Subcutaneous abdominal adipose tissue (tissue), 5 donors: ENCODE data around the gene EYS.

Experiments used
- H3K27ac ChIP-seq: one replicate; pipeline ENCODE4 v1.7.0; 2013; ENCODE audit warnings: low read depth, mild to moderate bottlenecking, inconsistent platforms, low read length, moderate library complexity
- H3K27me3 ChIP-seq, 5 donors: one replicate each; pipeline ENCODE4 v1.7.0; 2013; ENCODE audit warnings: low read length in 5 of 5, inconsistent platforms in 1 of 5; ENCODE audit not compliant: control insufficient read depth in 5 of 5, insufficient read depth in 4 of 5
- H3K36me3 ChIP-seq, 5 donors: one replicate each; pipeline ENCODE4 v1.7.0; 2013; ENCODE audit warnings: low read length in 5 of 5; ENCODE audit not compliant: control insufficient read depth in 5 of 5, insufficient read depth in 5 of 5
- H3K4me1 ChIP-seq, 5 donors: one replicate each; pipeline ENCODE4 v1.7.0; 2013; ENCODE audit warnings: low read length in 5 of 5, mild to moderate bottlenecking in 3 of 5, moderate library complexity in 1 of 5; ENCODE audit not compliant: control insufficient read depth in 5 of 5, insufficient read depth in 5 of 5
- H3K4me3 ChIP-seq, 5 donors: one replicate each; pipeline ENCODE4 v1.7.0; 2013; ENCODE audit warnings: low read length in 5 of 5, low read depth in 1 of 5
- H3K9ac ChIP-seq, 5 donors: one replicate each; pipeline ENCODE4 v1.7.0; 2013; ENCODE audit warnings: low read length in 5 of 5, mild to moderate bottlenecking in 4 of 5, moderate library complexity in 3 of 5
- H3K9me3 ChIP-seq, 5 donors: one replicate each; pipeline ENCODE4 v1.7.0; 2013; ENCODE audit warnings: low read length in 5 of 5; ENCODE audit not compliant: control insufficient read depth in 5 of 5
- donor health status: healthy.
- donor health status: healthy.
- donor health status: healthy.
- donor health status: healthy.
- donor health status: healthy.

EYS gene

GRCh38 chr6:65707126-65707826 is at the start of gene EYS:
Gene EYS (minus strand): TSS chr6:65707226. CDS start chr6:65495410, 211,816 bp downstream.
- H3K4me1 ChIP-seq, result no peaks in the 10 kb centered on the region
- no peak within 1 kb of the TSS for H3K4me3 ChIP-seq
- no peak within 1 kb of the TSS for H3K9ac ChIP-seq
- no peaks in the 10 kb centered on the region for H3K9me3 ChIP-seq
- H3K27ac ChIP-seq, result no peak within 1 kb of the TSS
- no peaks in the 10 kb centered on the region for H3K36me3 ChIP-seq
- no peaks in the 10 kb centered on the region for H3K27me3 ChIP-seq

GRCh38 chr6:65746302-65746701 is 39.3 kb upstream of the EYS start:
- no peak overlapping the region for H3K4me3 ChIP-seq
- no peak overlapping the region for H3K9ac ChIP-seq
- H3K4me1 ChIP-seq, result no peaks in the 10 kb centered on the region
- peaks cover 0 to 6% (median 0%) of the 10 kb centered on the region in 5 donors for H3K9me3 ChIP-seq
- no peak overlapping the region for H3K27ac ChIP-seq
- no peaks in the 10 kb centered on the region for H3K27me3 ChIP-seq
- no peaks in the 10 kb centered on the region for H3K36me3 ChIP-seq

- Histone ChIP-seq H3K4me3 (no peak overlapping the region), H3K4me1 (no peaks in the 10 kb centered on the region), H3K9ac (no peak overlapping the region), H3K36me3 (no peaks in the 10 kb centered on the region), H3K9me3 (peaks cover 0 to 6% (median 0%) of the 10 kb centered on the region in 5 donors), H3K27ac (no peak overlapping the region), H3K27me3 (no peaks in the 10 kb centered on the region)
Measured at GRCh38 chr6:65745614-65746013, 38.6 kb upstream of the EYS start.

GRCh38 chr6:65728879-65729479 is 22.0 kb upstream of the EYS start:
- Histone ChIP-seq H3K9me3 (no peaks in the 10 kb centered on the region), H3K4me3 (no peak overlapping the region), H3K36me3 (no peaks in the 10 kb centered on the region), H3K9ac (no peak overlapping the region), H3K27ac (no peak overlapping the region), H3K27me3 (no peaks in the 10 kb centered on the region), H3K4me1 (no peaks in the 10 kb centered on the region)

- Histone ChIP-seq H3K27me3 (no peaks in the 10 kb centered on the region), H3K9me3 (peaks cover 0 to 3% (median 0%) of the 10 kb centered on the region in 5 donors), H3K4me1 (no peaks in the 10 kb centered on the region), H3K4me3 (no peak overlapping the region), H3K36me3 (no peaks in the 10 kb centered on the region), H3K27ac (no peak overlapping the region), H3K9ac (no peak overlapping the region)
Measured at GRCh38 chr6:65719101-65719500, 12.1 kb upstream of the EYS start.

GRCh38 chr6:65711531-65711930 is 4.5 kb upstream of the EYS start:
- Histone ChIP-seq H3K36me3 (no peaks in the 10 kb centered on the region), H3K9ac (no peak overlapping the region), H3K27me3 (no peaks in the 10 kb centered on the region), H3K4me1 (no peaks in the 10 kb centered on the region), H3K4me3 (no peak overlapping the region), H3K9me3 (no peaks in the 10 kb centered on the region), H3K27ac (no peak overlapping the region)

GRCh38 chr6:65709099-65709830 is 2.2 kb upstream of the EYS start:
- no peaks in the 10 kb centered on the region for H3K36me3 ChIP-seq
- H3K27ac ChIP-seq, result no peak overlapping the region
- H3K9me3 ChIP-seq, result no peaks in the 10 kb centered on the region
- H3K9ac ChIP-seq, result no peak overlapping the region
- no peak overlapping the region for H3K4me3 ChIP-seq
- no peaks in the 10 kb centered on the region for H3K4me1 ChIP-seq
- no peaks in the 10 kb centered on the region for H3K27me3 ChIP-seq

GRCh38 chr6:65708162-65708561 is 1.1 kb upstream of the EYS start:
- Histone ChIP-seq H3K36me3 (no peaks in the 10 kb centered on the region), H3K27ac (no peak overlapping the region), H3K4me1 (no peaks in the 10 kb centered on the region), H3K27me3 (no peaks in the 10 kb centered on the region), H3K4me3 (no peak overlapping the region), H3K9ac (no peak overlapping the region), H3K9me3 (no peaks in the 10 kb centered on the region)

- no peak overlapping the region for H3K9ac ChIP-seq
- no peak overlapping the region for H3K27ac ChIP-seq
- no peaks in the 10 kb centered on the region for H3K4me1 ChIP-seq
- no peaks in the 10 kb centered on the region for H3K27me3 ChIP-seq
- H3K4me3 ChIP-seq, result no peak overlapping the region
- no peaks in the 10 kb centered on the region for H3K9me3 ChIP-seq
- H3K36me3 ChIP-seq, result no peaks in the 10 kb centered on the region
Measured at GRCh38 chr6:65706436-65706835, 590 bp downstream of the EYS start.

GRCh38 chr6:65701325-65701724 is 5.7 kb downstream of the EYS start:
- no peaks in the 10 kb centered on the region for H3K36me3 ChIP-seq
- H3K9me3 ChIP-seq, result no peaks in the 10 kb centered on the region
- no peak overlapping the region for H3K27ac ChIP-seq
- H3K27me3 ChIP-seq, result no peaks in the 10 kb centered on the region
- no peak overlapping the region for H3K9ac ChIP-seq
- no peak overlapping the region for H3K4me3 ChIP-seq
- no peaks in the 10 kb centered on the region for H3K4me1 ChIP-seq
